Measurements from ENCODE around the gene ADORA1. TPM values are rescaled to one million over a fixed set of nuclear protein-coding genes. Genes with fewer than 3 reads are reported as not detected.

ADORA1 gene
- total and polyA plus RNA-seq, 2 of the 13 experiments (the other 11 are each of a cell fraction or from before 2014, with no cell fraction given): 0.11 TPM; not detected in 1

DNA sequence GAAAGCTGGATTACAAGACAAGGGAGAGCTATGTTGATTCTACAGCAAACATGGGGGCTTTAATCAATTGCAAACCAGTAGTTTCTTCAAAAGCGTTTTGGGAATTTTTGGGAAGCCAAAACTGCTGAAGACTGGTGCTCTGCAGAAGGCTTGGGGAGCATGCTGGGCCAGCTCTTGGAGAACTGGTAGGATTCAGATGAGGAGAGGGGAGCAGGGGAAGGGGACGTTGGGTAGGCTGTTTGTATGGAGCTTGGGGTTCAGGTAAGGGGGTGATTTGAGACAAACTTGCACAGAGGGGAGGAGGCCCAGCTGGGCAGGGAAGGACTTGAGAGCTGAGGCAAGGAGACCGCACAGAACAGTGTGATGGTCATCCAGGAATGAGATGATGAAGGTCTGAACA lies 39.1 kb upstream of the ADORA1 start:
- TF ChIP-seq ZNF207 (IDR thresholded peaks at IDR 0.05; ENCODE audit: borderline replicate concordance): no peak
- TF ChIP-seq, protein P1, sequence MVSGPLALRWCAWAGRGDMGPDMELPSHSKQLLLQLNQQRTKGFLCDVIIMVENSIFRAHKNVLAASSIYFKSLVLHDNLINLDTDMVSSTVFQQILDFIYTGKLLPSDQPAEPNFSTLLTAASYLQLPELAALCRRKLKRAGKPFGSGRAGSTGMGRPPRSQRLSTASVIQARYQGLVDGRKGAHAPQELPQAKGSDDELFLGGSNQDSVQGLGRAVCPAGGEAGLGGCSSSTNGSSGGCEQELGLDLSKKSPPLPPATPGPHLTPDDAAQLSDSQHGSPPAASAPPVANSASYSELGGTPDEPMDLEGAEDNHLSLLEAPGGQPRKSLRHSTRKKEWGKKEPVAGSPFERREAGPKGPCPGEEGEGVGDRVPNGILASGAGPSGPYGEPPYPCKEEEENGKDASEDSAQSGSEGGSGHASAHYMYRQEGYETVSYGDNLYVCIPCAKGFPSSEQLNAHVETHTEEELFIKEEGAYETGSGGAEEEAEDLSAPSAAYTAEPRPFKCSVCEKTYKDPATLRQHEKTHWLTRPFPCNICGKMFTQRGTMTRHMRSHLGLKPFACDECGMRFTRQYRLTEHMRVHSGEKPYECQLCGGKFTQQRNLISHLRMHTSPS (CRISPR knock-in tag; IDR thresholded peaks at IDR 0.05; ENCODE audit: low read depth): no peak
- TF ChIP-seq ZFP37 (CRISPR knock-in tag; IDR thresholded peaks at IDR 0.05; ENCODE audit: borderline replicate concordance): no peak
- TF ChIP-seq TBL1XR1 (IDR thresholded peaks at IDR 0.05; ENCODE audit: borderline replicate concordance, low read length, partially characterized antibody): no peak
- TF ChIP-seq ZNF354B (CRISPR knock-in tag; IDR thresholded peaks at IDR 0.05): no peak
- TF ChIP-seq HIVEP1 (CRISPR knock-in tag; IDR thresholded peaks at IDR 0.05): no peak
- TF ChIP-seq, protein P2, sequence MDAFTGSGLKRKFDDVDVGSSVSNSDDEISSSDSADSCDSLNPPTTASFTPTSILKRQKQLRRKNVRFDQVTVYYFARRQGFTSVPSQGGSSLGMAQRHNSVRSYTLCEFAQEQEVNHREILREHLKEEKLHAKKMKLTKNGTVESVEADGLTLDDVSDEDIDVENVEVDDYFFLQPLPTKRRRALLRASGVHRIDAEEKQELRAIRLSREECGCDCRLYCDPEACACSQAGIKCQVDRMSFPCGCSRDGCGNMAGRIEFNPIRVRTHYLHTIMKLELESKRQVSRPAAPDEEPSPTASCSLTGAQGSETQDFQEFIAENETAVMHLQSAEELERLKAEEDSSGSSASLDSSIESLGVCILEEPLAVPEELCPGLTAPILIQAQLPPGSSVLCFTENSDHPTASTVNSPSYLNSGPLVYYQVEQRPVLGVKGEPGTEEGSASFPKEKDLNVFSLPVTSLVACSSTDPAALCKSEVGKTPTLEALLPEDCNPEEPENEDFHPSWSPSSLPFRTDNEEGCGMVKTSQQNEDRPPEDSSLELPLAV (CRISPR knock-in tag; conservative IDR thresholded peaks at IDR 0.05; ENCODE audit: low read depth): no peak
- no peaks in the 10 kb centered on the region for H4K20me1 ChIP-seq (ENCODE audit: insufficient read depth, low read length)
- POLR2A ChIA-PET: no interaction called here
- H3K27me3 ChIP-seq (ENCODE audit: control insufficient read depth in 1 of 2, insufficient read depth in 2 of 2, low read length in 2 of 2): peaks cover 5 to 14% of the 10 kb centered on the region in 2 experiments; a peak in 4 of 5 replicates
- in situ Hi-C loops (cut with HindIII; ENCODE audit: extremely low pct_ligation_motif_present, low pct_unique_long_range_greater_than_20kb) (no loop called here), intact Hi-C loops (cut with micrococcal nuclease; ENCODE audit: unreplicated experiment) (no loop called here)
- ATAC-seq (no peak), FAIRE-seq (no peak), DNase-seq (ENCODE audit: low spot score) (no peak)
- H3K36me3 ChIP-seq (replicated peaks in 1 of 2; ENCODE audit: control insufficient read depth in 1 of 2, insufficient read depth in 2 of 2, low read length in 2 of 2): no peaks in the 10 kb centered on the region
- no peak overlapping the region for H3K4me3 ChIP-seq (replicated peaks in 1 of 3; ENCODE audit: insufficient read depth in 1 of 3, low read depth in 2 of 3, low read length in 3 of 3)
- no peak overlapping the region for H2AFZ ChIP-seq (ENCODE audit: low read length)
- WGBS (ENCODE audit: low lambda C conversion rate): 38% methylated on average over 3 of the region's 3 CpGs
- BruUV-seq (replicated peaks): no TSS peak
- H3K9me3 ChIP-seq (ENCODE audit: low read length): no peaks in the 10 kb centered on the region
- H3K4me2 ChIP-seq (ENCODE audit: low read depth, low read length): no peak overlapping the region
- H3K27ac ChIP-seq (ENCODE audit: extremely low read length, insufficient read depth, low read length): no peak overlapping the region
- no peaks in the 10 kb centered on the region for H3K79me2 ChIP-seq (ENCODE audit: insufficient read depth, low read length)
- no peak overlapping the region for H3K9ac ChIP-seq (ENCODE audit: insufficient read depth, low read depth, low read length)
- H3K4me1 ChIP-seq (ENCODE audit: insufficient read depth, low read length): no peaks in the 10 kb centered on the region
- CTCF ChIA-PET (ENCODE audit: low intra/inter-chr PET ratio, low total read pairs): no interaction called here

All from HepG2 (cell line).